GM18867 (cell line): ENCODE measurements around the gene PDZRN4.
"Not testable (repeated sequence)": the region's sequence is repeated elsewhere in the genome, so short reads cannot be mapped to it uniquely, and the experiment has no call there.

Source experiments
- ATAC-seq: cut with Tn5 transposase; IDR thresholded peaks from one replicate; pipeline ENCODE4 v1.9.1; 2021; ENCODE audit warnings: mild to moderate bottlenecking, moderate library complexity; ENCODE audit not compliant: unreplicated experiment

Gene PDZRN4

DNA sequence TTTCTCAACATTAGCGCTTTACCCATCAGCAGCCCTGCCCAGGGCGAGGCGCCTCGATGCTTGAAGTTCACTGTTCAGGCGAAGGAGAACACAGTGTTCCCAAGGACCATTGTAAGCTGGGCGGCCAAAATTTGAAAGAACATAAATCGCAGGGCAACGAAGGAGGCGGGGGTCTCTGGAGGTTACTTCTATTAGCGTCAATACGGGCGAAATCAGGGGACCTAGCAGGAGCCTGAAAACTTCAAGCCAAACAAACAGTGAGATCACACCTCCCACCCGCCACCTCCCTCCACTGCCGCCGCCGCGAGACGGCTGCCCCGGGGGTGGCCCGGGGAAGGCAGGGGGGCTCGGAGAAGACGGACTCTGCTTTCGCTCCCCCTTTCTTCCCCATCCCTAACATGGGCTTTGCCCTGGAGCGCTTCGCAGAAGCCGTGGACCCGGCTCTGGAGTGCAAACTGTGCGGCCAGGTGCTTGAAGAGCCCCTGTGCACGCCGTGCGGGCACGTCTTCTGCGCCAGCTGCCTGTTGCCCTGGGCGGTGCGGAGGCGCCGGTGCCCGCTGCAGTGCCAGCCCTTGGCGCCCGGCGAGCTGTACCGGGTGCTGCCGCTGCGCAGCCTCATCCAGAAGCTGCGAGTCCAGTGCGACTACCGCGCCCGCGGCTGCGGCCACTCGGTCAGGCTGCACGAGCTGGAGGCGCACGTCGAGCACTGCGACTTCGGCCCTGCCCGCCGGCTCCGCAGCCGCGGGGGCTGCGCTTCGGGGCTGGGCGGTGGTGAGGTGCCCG is at the start of gene PDZRN4:
PDZRN4 (plus strand) TSS at position 263 of the 783 bp plus-strand sequence.
- no peak for ATAC-seq

DNA sequence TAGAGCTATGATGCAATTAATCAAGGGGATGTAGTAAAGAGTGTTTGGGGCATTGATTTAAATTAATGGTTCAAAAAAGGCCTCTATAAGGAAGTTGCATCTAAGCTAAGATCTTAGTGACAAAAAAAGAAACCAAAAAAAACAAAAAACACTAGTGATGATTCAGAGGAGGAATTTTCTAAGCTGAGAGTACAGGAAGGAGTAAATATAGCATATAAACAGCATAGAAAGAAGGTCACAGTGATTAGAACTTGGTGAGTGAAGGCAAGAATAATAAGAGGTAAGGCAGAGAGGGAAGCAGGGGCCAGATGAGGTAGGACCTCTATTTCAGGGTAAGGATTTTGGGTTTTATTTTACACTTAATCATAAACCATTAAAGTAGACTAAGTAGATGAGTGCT is 48.0 kb upstream of the PDZRN4 start:
- no peak for ATAC-seq

DNA sequence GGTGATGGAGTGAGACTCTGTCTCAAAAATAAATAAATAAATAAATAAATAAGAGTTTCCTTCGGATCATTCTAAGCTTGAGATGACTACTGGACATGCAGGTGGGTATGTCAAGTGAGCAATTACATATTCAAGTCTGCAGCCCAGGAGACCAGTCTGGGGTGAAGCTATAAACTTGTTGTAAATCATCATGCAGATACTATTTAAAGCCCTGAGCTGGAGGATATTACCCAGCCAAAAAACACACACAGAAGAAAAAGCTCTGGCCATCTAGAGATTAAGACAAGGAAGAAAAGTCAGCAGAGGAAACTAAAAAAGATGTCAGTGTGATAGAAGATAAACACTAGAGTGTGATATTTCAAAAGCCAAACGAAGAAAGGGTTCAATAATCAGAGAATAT is 47.0 kb upstream of the PDZRN4 start:
- ATAC-seq, result no peak

DNA sequence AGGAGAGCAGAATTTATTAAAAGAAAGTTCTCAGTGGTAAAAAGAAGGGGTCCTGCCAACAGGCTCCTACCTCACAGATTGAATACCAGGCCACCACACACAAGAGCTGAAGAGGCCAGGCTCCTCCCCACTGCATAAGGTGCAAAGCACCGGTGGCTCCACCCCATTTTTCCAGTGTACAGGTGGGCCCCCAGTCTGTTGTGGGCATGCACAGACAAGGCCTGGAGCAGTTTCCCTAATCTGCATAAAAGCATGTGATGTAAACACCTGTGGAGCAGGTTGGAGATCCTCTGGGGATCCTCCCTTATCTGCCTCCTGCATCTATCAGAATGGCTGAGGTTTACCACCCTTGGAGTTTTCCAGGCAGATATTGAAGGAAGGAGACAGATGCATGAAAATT is 45.7 kb upstream of the PDZRN4 start:
- ATAC-seq, result no peak

DNA sequence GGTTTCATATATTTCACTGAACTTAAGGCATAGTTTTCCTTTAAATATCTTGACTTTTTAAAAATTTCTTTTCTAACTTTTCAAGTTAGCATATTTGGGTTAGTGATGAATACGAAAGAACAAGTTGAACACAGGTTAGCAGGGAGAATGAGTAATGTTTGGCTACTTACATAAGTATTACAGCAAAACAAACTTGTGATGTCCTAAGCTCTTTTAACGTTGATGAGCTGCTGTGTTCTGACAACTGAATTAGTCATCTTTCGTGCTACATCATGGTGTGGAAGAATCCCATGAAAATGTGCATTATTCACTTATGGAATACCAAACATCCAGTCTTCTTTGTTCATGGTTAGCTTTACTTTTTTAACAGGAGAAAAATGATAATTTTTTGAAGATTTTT is 36.3 kb upstream of the PDZRN4 start:
- ATAC-seq, result no peak

DNA sequence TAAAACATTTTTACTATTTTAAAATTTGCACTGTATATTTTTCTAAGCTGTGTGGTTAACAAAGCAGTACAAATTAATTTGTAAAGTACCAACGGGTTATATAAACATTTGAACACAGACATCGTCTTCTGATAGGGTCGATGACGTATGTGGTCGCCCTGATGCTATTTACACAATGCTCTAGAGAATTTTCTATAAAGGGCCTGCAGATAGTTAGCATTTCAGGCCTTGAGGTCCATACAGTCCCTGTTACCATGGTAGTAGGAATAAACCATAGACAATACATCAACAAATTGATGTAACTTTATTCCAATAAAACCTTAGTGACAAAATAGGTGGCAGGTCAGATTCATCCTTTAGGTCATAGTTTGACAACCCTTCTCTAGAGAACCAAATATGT is 25.7 kb upstream of the PDZRN4 start:
- no peak for ATAC-seq

DNA sequence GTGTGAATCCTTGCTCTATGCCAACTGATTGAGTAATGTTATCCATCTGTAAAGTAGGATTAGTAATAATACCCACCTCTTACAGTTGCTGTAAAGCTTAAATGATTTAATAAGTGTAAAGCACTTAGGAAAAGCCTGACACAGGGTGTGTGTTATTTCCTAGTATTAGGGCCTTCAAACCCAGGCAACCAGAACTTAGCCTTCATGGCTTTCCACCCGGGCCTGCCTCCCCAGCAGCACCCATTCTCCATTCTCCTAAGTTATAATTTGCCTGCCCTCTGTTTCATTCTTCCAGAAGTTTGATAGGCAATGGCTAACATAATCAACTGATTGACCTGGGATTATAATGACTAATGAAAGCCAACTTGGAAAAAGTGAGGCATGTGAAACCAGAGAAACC is 20.4 kb upstream of the PDZRN4 start:
- ATAC-seq, result no peak

DNA sequence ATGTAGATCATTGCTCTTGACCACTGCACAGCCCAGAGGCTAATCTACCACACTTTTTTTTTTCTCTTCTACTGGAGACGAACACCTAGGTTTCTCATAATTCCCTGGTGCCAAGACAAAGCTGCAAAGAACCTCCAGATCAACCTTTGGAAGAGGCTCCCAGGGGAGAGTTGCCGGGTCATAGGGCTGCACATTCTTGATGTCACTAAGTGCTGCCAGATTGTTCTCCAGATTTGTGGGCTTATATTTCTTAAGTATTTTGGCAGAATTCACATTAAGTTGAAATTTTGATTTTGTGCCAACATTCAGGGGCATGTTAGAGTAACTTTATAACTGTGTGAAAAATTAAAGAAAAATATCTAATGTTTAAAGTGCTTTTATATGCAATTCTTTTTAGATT is 13.5 kb upstream of the PDZRN4 start:
- no peak for ATAC-seq

DNA sequence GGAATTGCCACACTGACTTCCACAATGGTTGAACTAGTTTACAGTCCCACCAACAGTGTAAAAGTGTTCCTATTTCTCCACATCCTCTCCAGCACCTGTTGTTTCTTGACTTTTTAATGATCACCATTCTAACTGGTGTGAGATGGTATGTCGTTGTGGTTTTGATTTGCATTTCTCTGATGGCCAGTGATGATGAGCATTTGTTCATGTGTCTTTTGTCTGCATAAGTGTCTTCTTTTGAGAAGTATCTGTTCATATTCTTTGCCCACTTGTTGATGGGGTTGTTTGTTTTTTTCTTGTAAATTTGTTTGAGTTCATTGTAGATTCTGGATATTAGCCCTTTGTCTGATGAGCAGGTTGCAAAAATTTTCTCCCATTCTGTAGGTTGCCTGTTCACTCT is 8.6 kb upstream of the PDZRN4 start:
- not testable (repeated sequence) for ATAC-seq

DNA sequence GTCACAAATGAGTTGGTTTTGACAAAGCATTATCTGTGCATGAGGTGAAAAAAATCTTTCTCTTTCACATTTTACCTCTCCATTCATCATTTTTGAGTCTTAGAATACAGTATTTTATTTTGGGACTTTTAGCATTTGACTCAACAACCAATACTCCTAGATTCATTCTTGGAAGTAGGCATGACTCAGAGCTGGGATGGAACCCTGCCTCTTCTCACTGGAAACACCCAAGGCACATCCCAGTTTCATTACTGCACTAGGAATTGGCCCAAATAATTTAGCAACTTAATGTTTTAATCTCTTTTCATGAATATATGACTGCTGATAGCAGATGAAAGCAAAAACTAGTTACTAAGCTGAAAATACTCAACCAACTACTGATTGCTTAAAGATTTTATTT is 3.3 kb upstream of the PDZRN4 start:
- ATAC-seq, result no peak

DNA sequence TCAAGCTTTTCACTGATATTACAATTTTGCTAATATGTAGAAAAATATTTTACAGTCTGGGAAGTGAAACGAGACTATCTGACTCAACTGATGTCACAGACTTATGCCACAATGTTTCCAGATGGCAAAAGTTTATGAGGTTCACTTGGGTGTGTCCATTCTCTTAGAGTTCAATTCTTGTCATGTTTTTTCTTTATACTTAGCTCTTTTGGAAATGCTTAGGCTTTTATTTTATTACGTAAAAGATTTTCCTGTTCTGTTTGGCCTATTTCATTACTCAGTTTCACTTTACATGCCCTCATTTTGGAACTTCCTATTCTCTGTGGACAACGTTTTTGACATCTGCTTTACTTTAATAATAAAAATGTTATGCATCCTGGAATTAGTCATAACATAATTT is 2.1 kb upstream of the PDZRN4 start:
- ATAC-seq, result no peak

DNA sequence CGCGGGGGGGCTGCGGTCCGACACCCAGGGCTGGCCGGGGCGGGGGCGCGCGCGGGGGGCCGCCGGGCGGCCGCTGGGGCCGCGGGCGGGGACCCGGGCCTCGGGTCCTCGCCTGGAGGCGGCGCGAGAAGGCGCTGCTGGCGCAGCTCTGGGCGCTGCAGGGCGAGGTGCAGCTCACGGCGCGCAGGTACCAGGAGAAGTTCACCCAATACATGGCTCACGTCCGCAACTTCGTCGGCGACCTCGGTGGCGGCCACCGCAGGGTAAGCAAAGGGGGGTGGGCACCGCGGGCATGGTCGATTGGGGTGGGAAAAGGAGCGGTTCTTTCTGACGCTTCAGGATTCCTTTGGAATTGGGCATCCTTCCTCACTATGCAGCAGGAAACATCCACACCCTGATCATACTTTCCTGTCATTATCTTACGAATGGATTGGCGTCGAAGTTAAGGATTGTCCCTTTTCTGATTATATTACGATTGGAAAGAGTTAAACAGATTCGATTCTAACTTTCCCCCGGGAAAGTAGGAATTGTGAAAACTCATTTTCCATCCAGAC is 798 bp downstream of the PDZRN4 start:
- ATAC-seq, result no peak

DNA sequence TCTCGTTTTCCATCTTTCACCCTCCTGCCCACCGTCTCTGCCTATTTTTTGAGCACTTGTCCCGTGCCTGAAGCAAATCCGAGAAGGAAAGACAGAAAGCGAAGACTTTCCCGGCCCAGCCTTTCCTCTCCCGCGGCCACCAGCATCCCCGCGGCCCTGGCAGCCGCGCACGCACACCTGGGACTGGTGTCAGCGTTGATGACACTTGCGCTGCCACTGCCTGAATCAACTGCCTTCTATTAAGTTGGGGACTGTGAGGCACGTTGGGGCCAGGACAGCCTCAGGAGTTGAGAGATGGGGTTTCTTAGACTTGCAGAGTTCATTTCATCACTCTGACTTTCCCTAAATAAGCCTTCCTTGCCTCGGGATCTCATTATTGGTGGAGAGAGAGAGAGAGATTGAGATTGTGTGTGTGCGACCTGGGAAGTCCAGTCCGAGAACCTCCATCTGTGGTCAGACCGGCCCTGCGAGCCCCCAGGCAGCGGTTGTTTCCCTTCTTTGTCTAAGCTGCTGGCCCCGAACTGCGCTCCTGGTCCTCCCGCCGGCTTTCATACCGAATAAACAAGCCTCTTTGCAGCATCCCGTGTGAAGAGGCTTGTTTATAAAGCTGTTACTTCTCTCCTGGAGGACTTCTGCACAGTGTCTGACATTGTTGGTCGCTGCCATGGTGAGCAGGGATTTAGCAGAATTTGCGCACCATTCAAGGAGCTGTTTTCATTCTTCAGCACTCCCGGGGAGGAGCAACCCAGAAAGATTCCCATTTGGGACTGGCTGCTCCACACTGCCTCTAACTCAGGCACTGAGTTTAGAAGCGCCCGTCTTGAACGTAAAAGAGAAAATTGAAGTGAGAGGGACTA is 1.5 kb downstream of the PDZRN4 start:
- ATAC-seq, result no peak

DNA sequence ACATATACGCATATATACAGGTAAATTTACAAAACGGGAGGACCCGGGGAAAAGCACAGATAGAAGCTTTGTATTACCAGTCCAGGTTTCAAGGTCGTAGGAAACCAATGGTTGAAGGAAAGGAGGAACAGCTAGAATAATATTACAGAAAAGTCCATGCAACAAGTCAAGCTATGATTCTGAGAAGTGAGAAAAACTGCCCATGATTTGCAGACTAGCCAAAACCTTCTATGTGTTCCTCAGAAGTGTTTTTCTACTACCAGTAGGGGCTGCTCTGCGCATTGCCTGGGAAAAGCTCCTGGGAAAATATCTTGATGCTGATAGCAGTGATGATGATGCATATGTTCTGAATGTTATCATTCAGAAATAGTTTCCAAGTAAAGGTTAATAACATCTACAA is 2.2 kb downstream of the PDZRN4 start:
- ATAC-seq, result no peak

DNA sequence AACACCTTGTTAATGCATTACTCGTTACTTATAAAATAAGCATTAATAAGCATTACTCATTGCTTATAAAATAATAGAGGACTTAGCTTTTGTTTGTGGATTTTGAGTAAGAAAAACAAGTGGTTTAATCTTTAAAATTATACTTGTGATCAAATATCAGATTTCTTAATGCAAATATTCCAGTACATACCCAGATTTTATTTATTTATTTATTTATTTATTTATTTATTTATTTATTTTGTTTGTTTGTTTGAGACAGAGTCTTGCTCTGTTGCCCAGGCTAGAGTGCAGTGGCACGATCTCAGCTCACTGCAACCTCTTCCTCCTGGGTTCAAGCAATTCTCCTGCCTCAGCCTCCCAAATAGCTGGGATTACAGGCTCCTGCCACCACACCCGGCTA is 3.4 kb downstream of the PDZRN4 start:
- ATAC-seq, result not testable (repeated sequence)

DNA sequence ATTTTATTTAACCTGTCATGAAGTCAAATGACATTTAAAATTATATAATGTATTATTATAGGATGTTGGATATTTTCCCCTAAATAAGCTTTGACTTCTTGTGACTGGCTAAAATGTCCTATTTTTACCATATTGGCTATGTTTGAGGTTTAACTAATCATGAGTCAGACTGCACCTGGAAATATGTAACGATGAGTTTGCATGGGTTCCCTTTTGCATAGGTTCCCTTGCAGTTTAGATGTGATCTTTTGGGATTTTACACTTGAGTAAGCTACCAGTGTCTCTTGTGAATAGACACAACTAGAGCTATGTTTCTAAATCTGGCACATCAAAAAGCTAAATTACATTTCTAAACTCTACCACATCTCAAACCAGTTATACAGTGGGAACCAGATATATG is 5.2 kb downstream of the PDZRN4 start:
- no peak for ATAC-seq

DNA sequence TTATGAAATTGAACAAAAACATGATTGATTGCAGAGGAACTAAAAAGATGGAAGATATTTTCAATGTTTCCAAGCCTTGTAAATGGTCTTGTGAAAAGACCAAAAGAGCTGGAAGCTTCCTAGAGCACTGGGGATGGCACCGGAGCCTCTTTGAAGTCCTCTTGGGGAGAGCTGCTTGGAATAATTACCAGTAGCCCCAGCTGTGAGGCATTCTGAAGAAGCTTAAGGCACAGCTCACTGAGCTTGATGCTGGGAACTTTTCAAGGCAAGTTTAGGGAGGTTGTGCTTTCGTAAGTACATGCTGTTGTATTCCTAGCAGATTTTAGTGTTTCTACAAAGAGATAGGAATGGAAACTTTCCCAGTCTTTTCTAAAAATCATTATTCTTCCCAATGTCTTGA is 13.9 kb downstream of the PDZRN4 start:
- ATAC-seq, result no peak

DNA sequence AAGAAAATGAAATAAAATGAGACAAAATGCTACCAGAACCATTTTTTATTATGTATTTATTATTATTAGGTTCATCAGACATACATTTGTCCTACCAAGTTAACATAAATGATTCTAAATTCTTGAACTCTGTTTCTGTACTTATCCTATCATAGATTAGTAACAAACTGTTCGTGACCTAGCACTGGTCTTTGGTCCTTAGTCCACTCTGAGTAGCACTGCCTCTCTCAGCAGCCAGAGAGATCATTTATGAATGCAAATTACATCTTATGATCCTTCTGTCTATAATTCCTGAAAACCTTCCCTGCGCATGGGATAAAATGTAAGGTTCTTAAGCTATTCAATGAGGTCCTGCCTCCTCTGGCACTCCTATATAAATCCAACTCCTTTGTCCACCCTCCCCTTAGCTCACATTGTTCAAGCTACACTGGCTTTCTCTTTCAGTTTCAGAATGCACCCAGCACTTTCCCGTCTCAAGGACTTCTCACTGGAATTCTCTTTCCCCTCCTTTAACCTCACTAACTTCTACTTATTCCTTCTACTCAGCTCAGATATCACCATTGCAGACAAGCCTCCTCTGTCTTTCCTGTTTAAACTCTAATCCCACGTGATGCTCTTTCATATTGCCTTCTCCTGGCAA is 17.1 kb downstream of the PDZRN4 start:
- ATAC-seq, result peak; percentile 60

DNA sequence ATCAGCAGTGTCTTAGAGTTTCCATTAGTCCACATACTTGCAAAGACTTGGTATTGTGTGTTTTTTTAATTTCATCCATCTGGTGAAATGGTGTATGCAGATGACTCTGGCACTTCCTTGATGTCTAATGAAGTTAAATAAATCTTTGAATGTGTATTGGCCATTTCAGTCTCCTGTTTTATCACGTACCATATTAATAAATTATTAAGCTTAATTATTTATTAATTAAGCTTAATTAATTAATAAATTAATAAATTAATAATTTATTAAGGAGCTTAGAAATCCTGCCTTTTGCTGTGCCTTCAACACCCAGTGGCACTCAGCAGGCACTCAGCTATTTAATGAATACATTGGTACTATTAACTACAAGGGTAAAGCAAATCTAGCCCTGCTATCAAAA is 18.2 kb downstream of the PDZRN4 start:
- no peak for ATAC-seq

DNA sequence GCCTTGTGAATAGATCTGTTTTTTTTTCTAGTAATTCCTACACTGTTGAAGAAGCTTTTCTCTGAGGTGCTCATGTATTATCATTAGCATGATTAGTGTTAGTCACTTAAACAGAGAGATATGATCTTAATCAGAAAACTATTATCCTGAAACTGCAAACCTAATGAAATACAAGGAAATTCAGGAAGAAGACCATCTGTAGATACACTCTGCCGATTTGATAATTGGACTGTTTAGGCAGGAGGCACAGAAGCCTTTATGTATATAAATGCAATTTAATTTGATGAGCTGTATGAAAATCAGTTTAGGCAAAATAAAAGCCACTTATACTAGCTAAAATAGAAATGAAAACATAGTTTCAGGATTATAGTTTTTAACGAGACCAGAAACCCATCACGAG is 23.3 kb downstream of the PDZRN4 start:
- no peak for ATAC-seq

DNA sequence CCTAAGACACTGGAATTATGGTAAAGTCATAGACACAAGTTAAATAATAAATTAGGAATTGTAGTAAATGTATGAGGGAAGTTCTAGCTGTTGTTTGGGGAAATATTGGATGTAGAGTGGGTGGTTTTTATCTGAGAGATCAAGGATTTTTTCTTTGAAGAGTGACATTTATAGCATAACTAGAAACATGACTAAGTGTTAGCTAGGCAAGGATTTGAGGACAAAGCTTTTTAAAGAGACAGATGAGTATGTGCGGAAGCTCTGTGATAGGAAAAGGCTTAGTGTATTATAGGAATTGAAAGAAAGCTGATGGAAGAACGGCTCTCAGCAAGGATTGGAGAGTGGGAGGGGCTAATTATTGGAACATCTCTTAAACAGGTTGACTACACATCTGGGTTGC is 24.5 kb downstream of the PDZRN4 start:
- no peak for ATAC-seq

DNA sequence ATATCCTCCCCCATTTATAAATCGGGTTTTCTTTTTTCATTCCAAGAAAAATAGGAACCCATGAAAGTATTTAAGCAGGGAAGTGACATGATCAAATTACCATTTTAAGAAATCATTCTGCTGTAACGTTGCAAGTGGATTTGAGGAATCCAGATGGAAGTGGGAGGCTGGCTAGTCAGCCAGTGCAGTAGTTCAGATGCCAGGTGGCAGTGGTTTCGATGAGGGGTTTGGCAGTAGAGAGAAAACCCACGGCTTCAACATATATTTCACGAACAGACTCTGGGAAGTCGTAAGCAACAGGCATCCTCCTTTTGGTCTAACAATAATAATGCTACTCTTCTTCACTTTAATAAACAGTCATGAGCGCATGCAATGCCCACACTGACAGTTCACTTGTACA is 25.0 kb downstream of the PDZRN4 start:
- no peak for ATAC-seq
